Heart right ventricle (tissue), 16 donors: ENCODE measurements around the gene MTUS2. TPM values are rescaled to one million over a fixed set of nuclear protein-coding genes. Genes with fewer than 3 reads are reported as not detected.

Experiments used
- ATAC-seq, 8 donors: fragments of 200-7000 bp; cut with Tn5 transposase; one replicate each; pipeline ENCODE4 v1.9.1; 2020; ENCODE audit warnings: mild to moderate bottlenecking in 8 of 8, moderate library complexity in 8 of 8, moderate number of reproducible peaks in 1 of 8
- DNase-seq, 2 donors: peaks; one replicate each; pipeline ENCODE4 v3.0.0-alpha.2; 2020
- H3K27ac ChIP-seq, 10 donors: fragments of 200-600 bp; sonication (generic) in 2 of 10; one replicate each; pipeline versions ENCODE4 v1.5.0 to v1.8.0; 2020 to 2022; ENCODE audit warnings: mild to moderate bottlenecking in 3 of 10
- H3K27me3 ChIP-seq, 7 donors: fragments of 200-600 bp; one replicate each; pipeline ENCODE4 v1.8.0; 2021 to 2022; ENCODE audit warnings: mild to moderate bottlenecking in 2 of 7
- H3K36me3 ChIP-seq, 9 donors: fragments of 200-600 bp; sonication (generic) in 1 of 9; one replicate each; pipeline versions ENCODE4 v1.5.0 to v1.8.0; 2020 to 2022; ENCODE audit warnings: mild to moderate bottlenecking in 2 of 9
- H3K4me1 ChIP-seq, 9 donors: fragments of 200-600 bp; sonication (generic) in 1 of 9; one replicate each; pipeline versions ENCODE4 v1.5.0 to v1.8.0; 2020 to 2022; ENCODE audit warnings: mild to moderate bottlenecking in 4 of 9
- H3K4me3 ChIP-seq, 10 donors: fragments of 200-600 bp; sonication (generic) in 2 of 10; one replicate each; pipeline versions ENCODE4 v1.5.0 to v1.8.0; 2020 to 2022; ENCODE audit warnings: mild to moderate bottlenecking in 7 of 10, moderate library complexity in 2 of 10
- H3K9me3 ChIP-seq, 11 donors: fragments of 200-600 bp in 10 of 11; sonication (generic) in 2 of 11; one replicate each; pipeline versions ENCODE4 v1.5.0 to v1.8.0; 2013 to 2022; ENCODE audit warnings: mild to moderate bottlenecking in 2 of 11, control low read depth in 1 of 11, moderate library complexity in 1 of 11
- WGBS, 2 donors: extraction: QIAGEN DNeasy Blood & Tissue Kit; methylation state at CpG; one replicate each; pipeline ENCODE4 v1.1.7; 2013; ENCODE audit warnings: inconsistent platforms in 1 of 2; 5-methylcytosine and 5-hydroxymethylcytosine counted together
- intact Hi-C, 10 donors: fragments of 100-400 bp; cut with DNase I; formaldehyde crosslinking; loops; one replicate each; pipeline versions ENCODE4 v1.11.1 to v1.14.2; 2022
- polyA plus RNA-seq, 2 donors: library from polyadenylated mRNA; stranded (reverse); fragments of 200-250 nt; gene quantifications; one replicate each; pipeline ENCODE4 v1.2.3, GENCODE V29; 2013
- total RNA-seq, 10 donors: library from RNA; stranded (reverse); fragmentation: NEBNext Ultra II Directional in 3 of 10; extraction: Animal tissue kit (Norgen Biotek cat#: 25700) in 3 of 10; gene quantifications; one replicate each; pipeline versions ENCODE4 v1.2.1 to v1.2.4, GENCODE V29; 2021 to 2023
- TF ChIP-seq, protein P1 (sequence below), 9 donors: fragments of 200-600 bp; sonication (generic) in 2 of 9; IDR thresholded peaks; one replicate each; pipeline versions ENCODE4 v1.5.0 to v1.8.0; 2021 to 2022; ENCODE audit warnings: antibody characterized with exemption in 9 of 9, mild to moderate bottlenecking in 5 of 9, moderate library complexity in 1 of 9
- donor health status: Arrhythmogenic right ventricular cardiomyopathy.
- donor health status: ischemic (EF 13 %, LVEDD 7.1; RV severe dilation, severe dysfunction).
- donor health status: healthy with polysubstance abuse.
- donor health status: DM: no; HTN: yes; CAD: no.
- donor health status: DM: no; HTN: no; CAD: no.
- donor health status: ischemic (EF 25% LVEDD 6.9; RV normal size, moderate dysfunction).
- donor health status: ischemic (EF 25% LVEDD 5.7; RV mildly dilated, moderate dysfunction).
- donor health status: healthy.
- donor health status: DM: yes; HTN: yes; CAD: no.
- donor health status: Ischemic cardiomyopathy.
- donor health status: ischemic (EF 35%, LVEDD 5.7; RV mildly dilated, moderate dysfunction).
- donor health status: nonischemic (EF 11% LVEDD 7.7; RV severe dilation, severe dysfunction).
- donor health status: DM: yes; HTN: yes; CAD: no.
- donor health status: PGD.
- donor health status: ischemic (EF 29% LVEDD 5.4; RV normal size, mild dysfunction).
- donor health status: nonischemic (EF 23%, LVEDD 6.1; RV moderate dilation, normal function).

The MTUS2 gene
- total and polyA plus RNA-seq, 12 donors = 18.7 to 159 (median 65.6) TPM

DNA sequence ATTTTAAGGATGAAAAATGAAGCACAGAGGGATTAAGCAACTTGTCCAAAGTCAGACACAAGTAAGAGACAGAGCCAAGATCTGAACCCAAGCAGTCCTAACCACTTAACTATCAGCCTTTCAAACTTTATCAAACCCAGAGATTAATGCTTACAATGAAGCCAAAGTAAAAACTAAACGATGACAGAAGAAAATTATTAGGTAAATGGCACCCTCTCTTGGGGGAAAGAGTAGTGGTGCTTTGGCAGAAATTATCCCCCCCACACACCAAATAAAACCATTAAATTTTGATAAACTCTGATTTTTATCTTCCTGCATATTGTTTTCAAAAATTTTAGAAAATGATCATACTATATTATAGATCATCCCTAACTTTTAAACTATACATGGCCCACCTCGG, 446.1 kb downstream of the MTUS2 start:
- TF ChIP-seq, protein P1, sequence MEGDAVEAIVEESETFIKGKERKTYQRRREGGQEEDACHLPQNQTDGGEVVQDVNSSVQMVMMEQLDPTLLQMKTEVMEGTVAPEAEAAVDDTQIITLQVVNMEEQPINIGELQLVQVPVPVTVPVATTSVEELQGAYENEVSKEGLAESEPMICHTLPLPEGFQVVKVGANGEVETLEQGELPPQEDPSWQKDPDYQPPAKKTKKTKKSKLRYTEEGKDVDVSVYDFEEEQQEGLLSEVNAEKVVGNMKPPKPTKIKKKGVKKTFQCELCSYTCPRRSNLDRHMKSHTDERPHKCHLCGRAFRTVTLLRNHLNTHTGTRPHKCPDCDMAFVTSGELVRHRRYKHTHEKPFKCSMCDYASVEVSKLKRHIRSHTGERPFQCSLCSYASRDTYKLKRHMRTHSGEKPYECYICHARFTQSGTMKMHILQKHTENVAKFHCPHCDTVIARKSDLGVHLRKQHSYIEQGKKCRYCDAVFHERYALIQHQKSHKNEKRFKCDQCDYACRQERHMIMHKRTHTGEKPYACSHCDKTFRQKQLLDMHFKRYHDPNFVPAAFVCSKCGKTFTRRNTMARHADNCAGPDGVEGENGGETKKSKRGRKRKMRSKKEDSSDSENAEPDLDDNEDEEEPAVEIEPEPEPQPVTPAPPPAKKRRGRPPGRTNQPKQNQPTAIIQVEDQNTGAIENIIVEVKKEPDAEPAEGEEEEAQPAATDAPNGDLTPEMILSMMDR (IDR thresholded peaks at IDR 0.05) = no peak
- H3K4me3 ChIP-seq = no peak overlapping the region
- peaks cover 0 to 23% (median 7%) of the 10 kb centered on the region in 11 donors for H3K9me3 ChIP-seq
- peaks cover 0 to 7% (median 0%) of the 10 kb centered on the region in 9 donors for H3K4me1 ChIP-seq
- no peaks in the 10 kb centered on the region for H3K27me3 ChIP-seq
- intact Hi-C loops = loop anchor here in 5 of 10 donors (10.0 kb wide), 3 partner anchors 181 to 461 kb away; no protein-coding TSS in a partner anchor
- no peak for ATAC-seq
- H3K36me3 ChIP-seq = no peaks in the 10 kb centered on the region
- 46 to 47% methylated on average over 2 of the region's 2 CpGs for WGBS, 2 donors
- DNase-seq = no peak
- H3K27ac ChIP-seq = no peak overlapping the region

DNA sequence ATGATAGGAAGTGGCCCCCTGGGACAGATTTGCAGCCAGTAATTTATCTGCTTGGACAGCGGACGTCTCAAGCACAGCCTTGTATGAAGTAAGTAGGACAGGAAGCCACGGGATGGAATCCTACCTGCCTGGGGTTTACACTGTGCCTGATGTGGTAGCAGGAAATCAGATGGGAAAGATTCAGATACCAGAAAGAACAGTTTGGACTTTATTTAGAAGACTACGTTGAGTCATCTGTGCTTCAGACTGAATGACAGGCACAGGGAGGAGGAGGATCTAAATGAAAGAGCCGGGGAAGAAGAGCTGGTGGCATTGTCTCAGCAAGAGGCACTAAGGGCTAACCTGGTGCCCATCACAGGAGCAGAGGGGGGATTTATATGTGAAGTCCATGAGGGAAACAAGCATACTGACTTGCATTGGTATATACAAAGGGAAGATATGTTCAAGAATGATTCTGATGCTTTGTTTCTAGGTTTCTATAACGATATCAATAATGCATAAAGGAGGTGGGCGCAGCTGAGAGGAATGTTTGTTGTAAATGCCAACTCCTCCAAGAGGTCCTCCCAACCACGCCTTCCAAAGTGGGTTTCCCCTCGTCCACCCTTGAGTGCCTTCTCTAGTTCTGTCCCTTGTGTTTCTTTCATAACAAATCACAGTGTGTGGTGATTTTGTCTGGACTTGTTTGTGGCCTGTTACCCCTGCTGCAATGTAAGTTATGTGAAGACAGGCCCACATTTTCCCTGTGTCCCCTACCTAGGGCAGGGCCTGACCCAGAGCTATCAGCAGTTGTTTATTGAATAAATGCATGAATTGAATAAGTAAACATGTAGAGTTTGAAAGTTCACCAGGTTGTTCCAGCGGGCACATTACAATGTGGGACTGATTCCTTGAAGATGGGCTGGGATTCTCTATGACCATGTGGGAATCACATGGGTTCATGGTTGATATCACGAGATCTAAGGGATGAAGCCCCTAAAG, 446.9 kb downstream of the MTUS2 start:
- Histone ChIP-seq H3K4me3 (no peak overlapping the region), H3K36me3 (no peaks in the 10 kb centered on the region), H3K27me3 (no peaks in the 10 kb centered on the region), H3K4me1 (peaks cover 0 to 7% (median 0%) of the 10 kb centered on the region in 9 donors), H3K9me3 (peaks cover 0 to 23% (median 7%) of the 10 kb centered on the region in 11 donors), H3K27ac (no peak overlapping the region)
- ATAC-seq (no peak), DNase-seq (no peak)
- 70 to 71% methylated on average over 11 of the region's 11 CpGs for WGBS, 2 donors
- intact Hi-C loops = loop anchor here in 5 of 10 donors (10.0 kb wide), 3 partner anchors 182 to 462 kb away; no protein-coding TSS in a partner anchor
- TF ChIP-seq, protein P1 (IDR thresholded peaks at IDR 0.05) = no peak

DNA sequence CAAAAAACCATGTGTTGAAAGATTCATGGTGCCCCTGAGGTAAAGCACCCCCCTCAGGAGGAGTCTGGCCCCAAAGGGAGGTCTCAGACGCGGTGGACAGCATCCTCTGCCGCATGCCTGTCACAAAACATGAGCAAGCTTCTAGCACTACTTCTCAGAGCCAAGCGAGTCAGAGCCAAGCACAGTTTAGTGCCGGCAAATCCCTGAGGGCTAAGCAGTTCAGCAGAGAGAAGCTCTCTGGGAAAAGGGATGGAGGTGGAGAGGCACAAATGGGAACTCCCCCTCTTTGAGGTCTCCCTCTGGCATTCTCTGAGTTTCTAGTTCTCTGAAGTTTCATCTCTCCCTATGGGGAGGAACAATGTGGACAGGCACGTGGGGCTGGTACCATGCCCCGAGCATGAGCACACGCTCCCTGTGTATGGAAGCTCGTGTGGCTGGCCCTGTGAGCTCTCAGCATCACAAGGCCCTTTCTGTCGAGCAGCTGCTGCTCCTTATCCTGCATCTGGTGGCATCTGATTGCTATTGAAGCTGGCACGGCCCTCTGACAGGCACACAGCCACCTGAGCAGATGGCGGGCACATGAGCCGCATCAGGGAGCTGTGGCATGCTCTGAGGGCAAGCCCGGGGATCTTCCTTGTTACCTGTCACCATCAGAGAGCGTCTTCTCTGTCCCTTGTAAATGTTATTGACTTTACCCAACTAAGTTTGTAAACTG, 450.3 kb downstream of the MTUS2 start:
- Histone ChIP-seq H3K9me3 (peaks cover 0 to 2% (median 0%) of the 10 kb centered on the region in 11 donors), H3K27ac (no peak overlapping the region), H3K4me1 (peaks cover 0 to under 1% (median 0%) of the 10 kb centered on the region in 9 donors), H3K4me3 (no peak overlapping the region), H3K27me3 (no peaks in the 10 kb centered on the region), H3K36me3 (no peaks in the 10 kb centered on the region)
- no peak for DNase-seq
- ATAC-seq = no peak
- intact Hi-C loops = no loop called here
- TF ChIP-seq, protein P1 (IDR thresholded peaks at IDR 0.05) = no peak
- WGBS, 2 donors = 79 to 84% methylated on average over 15 of the region's 15 CpGs

DNA sequence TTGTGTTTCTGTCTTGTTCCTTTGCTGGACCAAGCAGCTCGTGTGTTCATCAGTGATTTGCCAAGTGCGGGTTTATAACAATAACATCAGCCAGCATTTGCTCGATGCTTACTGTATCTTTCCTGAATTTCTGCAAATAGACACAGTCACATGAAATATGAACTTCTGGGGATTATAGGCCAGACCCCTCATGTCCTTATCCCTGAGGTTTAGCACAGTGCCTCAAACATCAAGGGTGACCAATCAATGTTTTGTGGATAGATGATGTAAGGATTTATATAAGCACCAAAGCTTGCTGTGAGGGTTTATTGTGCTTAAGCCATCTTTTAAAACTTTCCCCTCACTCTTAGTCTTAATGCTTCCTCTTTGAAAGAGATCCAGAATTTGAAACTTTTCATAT, 451.5 kb downstream of the MTUS2 start:
- WGBS, 2 donors = 55 to 90% methylated on average over 3 of the region's 3 CpGs
- TF ChIP-seq, protein P1 (IDR thresholded peaks at IDR 0.05) = no peak
- H3K9me3 ChIP-seq = peaks cover 0 to 3% (median 0%) of the 10 kb centered on the region in 11 donors
- DNase-seq = no peak
- no peaks in the 10 kb centered on the region for H3K4me1 ChIP-seq
- no peak overlapping the region for H3K4me3 ChIP-seq
- intact Hi-C loops = no loop called here
- no peaks in the 10 kb centered on the region for H3K36me3 ChIP-seq
- no peaks in the 10 kb centered on the region for H3K27me3 ChIP-seq
- no peak for ATAC-seq
- H3K27ac ChIP-seq = no peak overlapping the region
